ENCODE results near the gene TMEM14A.

- TF ChIP-seq CTCF (IDR thresholded peaks at IDR 0.05) (no peak), REST (IDR thresholded peaks at IDR 0.05; ENCODE audit: insufficient read depth in 1 of 2, low read depth in 2 of 2, low read length in 1 of 2) (no peak), POLR2AphosphoS5 (IDR thresholded peaks at IDR 0.05; ENCODE audit: low read depth, low read length) (no peak), SIN3A (IDR thresholded peaks at IDR 0.05; ENCODE audit: borderline replicate concordance, insufficient read depth, low read depth, low read length) (no peak)
Observed at GRCh38 chr6:52643158-52643557, 27.8 kb upstream of the TMEM14A start.
